HL-60/S4 treated with retinoic acid at 250 ng/mL for 4 days and 3 days (cell line): ENCODE data around the gene LTO1.
"Not testable (repeated sequence)": the region's sequence is repeated elsewhere in the genome, so short reads cannot be mapped to it uniquely, and the experiment has no call there.

Experiments used
- in situ Hi-C: fragments of 300-500 bp; cut with MboI; formaldehyde crosslinking; loops from 2 replicates; pipeline ENCODE4 v1.7.0; 2022; ENCODE audit warnings: low sequenced_read_pairs

Gene LTO1

GRCh38 chr11:69640260-69640994, 34.7 kb downstream of the LTO1 start:
- in situ Hi-C loops, result loop anchor here (10.0 to 25.0 kb wide), 2 partner anchors 203 to 346 kb away; partner anchors contain the start of gene MYEOV

GRCh38 chr11:69639831-69640230, 35.3 kb downstream of the LTO1 start:
- in situ Hi-C loops, result loop anchor here (10.0 to 25.0 kb wide), 2 partner anchors 203 to 345 kb away; partner anchors contain the start of gene MYEOV

DNA sequence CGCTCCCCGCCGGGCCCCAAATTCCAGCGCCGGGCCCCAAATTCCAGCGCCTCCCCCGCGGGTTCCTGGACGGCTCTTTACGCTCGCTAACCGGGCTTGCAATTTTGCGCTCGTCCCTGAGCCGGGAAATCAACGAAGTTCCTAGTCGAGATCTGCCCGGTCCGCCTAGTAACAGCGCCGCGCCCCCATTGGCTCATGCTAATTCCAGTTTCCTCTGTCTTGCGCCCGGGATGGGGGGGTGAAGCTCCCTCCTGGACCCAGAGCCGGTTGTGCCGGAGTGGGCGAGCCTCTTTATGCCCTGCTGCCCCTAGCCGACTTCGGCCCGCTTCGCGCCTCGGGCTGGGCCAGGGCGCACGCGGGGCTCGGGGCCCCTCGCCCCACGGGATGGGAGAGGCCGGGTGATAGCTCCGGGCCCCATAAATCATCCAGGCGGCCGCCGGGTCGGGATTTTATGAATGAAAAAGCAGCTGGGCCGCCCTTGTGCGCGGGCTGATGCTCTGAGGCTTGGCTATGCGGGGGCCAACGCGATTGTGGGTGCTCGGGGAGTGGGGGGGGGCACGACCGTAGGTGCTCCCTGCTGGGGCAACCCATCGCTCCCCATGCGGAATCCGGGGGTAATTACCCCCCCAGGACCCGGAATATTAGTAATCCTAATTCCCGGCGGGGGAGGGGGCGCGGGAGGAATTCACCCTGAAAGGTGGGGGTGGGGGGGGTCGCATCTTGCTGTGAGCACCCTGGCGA, 36.0 kb downstream of the LTO1 start:
- in situ Hi-C loops, result loop anchor here (25.0 kb wide), 1 partner anchor 202 kb away; no protein-coding TSS in a partner anchor

DNA sequence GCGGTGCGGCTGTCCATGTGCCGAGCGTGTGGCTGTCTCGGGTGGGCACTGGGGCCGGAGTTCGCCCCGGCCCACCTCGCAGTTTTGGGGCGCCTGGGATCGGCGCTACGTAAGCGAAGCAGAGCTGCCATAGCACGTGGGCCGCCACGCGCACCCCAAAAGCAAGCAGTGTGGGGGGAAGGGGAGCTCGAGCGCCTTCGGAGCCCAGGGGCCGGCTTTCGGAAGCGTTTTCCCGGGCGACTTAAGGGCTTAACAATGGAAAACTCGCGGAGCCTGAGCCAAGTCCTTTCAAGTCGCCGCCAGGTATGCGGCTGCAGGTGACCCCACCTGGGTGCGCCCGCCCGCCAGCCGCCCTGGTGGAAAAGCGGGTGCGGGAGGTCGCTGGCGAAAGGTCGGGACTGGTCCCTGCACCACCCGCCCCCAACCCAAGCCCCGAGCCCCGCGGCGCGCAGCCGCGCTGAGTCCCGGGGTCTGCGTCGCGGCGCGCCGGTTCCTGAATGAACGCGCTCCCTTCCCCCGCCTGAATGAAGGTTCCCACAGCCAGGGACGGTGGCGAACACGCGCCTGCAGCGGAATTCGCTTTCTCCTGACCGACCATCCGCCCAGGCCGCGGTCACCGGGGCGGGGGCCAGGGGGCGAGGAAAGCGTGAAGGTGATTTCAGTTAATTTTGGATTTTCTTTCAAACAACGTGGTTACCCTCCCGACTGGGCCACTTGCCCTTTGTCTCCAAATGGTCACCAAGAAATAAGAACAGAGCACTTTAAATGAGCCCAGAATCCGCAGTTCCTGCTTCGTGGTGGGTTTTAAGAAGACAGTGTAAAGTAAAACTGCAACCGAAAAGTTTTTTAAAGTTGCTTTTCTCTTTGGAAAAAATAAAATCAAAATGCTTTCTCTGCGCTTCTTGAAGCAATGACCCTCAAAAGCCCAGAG, 36.9 kb downstream of the LTO1 start:
- in situ Hi-C loops, result loop anchor here (25.0 kb wide), 1 partner anchor 201 kb away; no protein-coding TSS in a partner anchor

GRCh38 chr11:69637198-69637940, 37.8 kb downstream of the LTO1 start:
- in situ Hi-C loops, result loop anchor here (25.0 kb wide), 1 partner anchor 200 kb away; no protein-coding TSS in a partner anchor

- in situ Hi-C loops, result loop anchor here (25.0 kb wide), 1 partner anchor 199 kb away; no protein-coding TSS in a partner anchor
Measured at GRCh38 chr11:69636512-69637197, 38.5 kb downstream of the LTO1 start.

DNA sequence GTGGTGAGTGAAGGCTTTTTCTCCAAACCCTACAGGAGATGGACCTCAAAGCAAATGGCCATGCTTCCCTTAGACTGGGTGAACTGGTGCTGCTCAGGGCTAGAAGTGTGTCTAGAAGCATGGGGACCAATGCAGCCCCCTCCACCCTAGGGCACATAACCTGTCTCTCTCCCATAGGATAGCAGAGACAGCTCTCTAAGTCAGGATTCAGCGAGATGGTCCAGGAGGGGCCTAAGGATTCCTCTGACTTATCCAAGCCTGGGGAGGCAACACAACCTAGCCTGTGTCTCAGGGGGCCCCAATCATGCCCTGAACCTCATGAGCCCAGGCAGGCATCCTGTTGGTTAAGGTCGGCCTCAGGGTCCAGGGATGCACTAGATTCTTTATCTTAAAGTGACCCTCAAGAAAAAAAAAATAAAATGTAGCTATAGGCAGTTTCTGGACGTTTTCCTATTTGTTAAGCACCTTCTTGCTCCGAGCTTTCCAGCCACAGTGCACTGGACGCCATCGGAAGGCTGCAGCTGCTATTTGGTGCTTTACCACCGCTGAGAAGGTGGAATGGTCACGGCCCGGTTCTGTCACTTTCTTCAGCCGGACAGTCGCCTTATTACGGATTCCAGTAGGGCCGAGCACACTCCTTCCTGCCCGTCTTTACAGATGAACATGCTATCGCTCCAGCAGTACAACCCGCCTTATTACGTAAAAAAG, 39.2 kb downstream of the LTO1 start:
- in situ Hi-C loops, result loop anchor here (25.0 kb wide), 1 partner anchor 199 kb away; no protein-coding TSS in a partner anchor

GRCh38 chr11:69635195-69635594, 40.0 kb downstream of the LTO1 start:
- in situ Hi-C loops, result loop anchor here (25.0 kb wide), 1 partner anchor 198 kb away; no protein-coding TSS in a partner anchor

- in situ Hi-C loops, result loop anchor here (25.0 kb wide), 1 partner anchor 197 kb away; no protein-coding TSS in a partner anchor
Measured at GRCh38 chr11:69634590-69634989, 40.6 kb downstream of the LTO1 start.

GRCh38 chr11:69634069-69634468, 41.1 kb downstream of the LTO1 start:
- in situ Hi-C loops, result loop anchor here (25.0 kb wide), 1 partner anchor 197 kb away; no protein-coding TSS in a partner anchor

- in situ Hi-C loops, result loop anchor here (25.0 kb wide), 1 partner anchor 196 kb away; no protein-coding TSS in a partner anchor
Measured at GRCh38 chr11:69632900-69633299, 42.3 kb downstream of the LTO1 start.

DNA sequence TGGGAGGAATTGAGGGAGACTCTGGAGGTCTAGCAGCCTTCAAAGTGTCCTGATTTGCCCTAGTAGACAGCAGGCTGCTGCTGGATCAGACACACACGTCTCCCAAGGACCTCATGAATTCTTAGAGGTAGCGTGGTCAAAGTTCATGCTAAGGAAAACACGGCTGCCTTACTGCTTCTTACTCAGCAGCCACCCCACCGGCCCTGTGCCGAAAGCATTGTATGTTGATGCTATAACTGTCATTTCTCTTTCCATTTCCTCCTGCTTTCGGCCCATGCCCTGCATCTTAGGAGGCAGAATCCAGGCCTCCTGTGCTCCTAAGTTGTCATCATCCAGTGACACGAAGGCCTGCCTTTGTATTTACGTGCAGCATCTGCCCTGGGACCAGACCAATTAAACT, 44.7 kb downstream of the LTO1 start:
- in situ Hi-C loops, result loop anchor here (25.0 kb wide), 1 partner anchor 193 kb away; no protein-coding TSS in a partner anchor

DNA sequence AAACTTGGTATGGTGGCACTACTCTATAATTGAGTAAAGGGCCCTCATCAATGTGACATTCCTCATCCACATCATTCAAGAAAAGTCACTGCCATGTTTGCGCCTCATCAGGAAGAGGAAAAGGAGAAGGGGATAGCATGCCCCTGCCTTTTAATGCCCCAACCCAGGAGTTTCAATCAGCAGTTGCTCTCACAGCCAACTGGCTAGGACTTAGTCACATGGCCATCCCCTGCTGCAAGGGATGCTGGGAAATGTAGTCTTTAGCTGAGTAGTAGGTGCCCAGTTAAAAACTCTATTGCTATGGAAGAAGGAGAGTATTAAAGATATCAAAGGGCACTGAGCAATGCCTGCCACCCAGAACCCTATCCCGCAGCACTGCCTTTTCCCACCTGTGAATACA, 45.1 kb downstream of the LTO1 start:
- in situ Hi-C loops, result loop anchor here (25.0 kb wide), 1 partner anchor 193 kb away; no protein-coding TSS in a partner anchor

- in situ Hi-C loops, result loop anchor here (25.0 kb wide), 1 partner anchor 190 kb away; no protein-coding TSS in a partner anchor
Measured at GRCh38 chr11:69627551-69627950, 47.6 kb downstream of the LTO1 start.

GRCh38 chr11:69625476-69625875, 49.7 kb downstream of the LTO1 start:
- in situ Hi-C loops, result loop anchor here (25.0 kb wide), 1 partner anchor 188 kb away; no protein-coding TSS in a partner anchor

GRCh38 chr11:69624293-69624692, 50.9 kb downstream of the LTO1 start:
- in situ Hi-C loops, result no loop called here

DNA sequence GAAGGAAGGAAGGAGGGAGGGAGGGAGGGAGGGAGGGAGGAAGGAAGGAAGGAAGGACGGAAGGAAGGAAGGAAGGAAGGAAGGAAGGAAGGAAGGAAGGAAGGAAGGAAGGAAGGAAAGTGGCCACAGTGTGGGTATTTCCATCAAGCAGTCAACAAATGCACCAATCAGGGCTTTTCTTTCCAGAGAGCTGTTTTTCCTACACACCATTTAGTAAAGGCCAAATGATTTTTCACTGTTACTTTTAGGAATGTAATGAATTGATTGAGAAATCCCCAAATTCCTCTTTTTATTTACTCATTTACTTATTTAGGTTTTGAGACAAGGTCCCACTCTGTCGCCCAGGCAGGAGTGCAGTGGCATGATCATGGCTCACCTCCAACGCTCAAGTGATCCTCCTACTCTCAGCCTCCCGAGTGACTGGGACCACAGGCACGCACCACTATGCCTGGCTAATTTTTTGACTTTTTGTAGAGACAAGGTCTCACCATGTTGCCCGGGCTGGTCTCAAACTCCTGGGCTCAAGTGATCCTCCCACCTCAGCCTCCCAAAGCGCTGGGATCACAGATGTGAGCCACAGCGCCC, 53.0 kb downstream of the LTO1 start:
- in situ Hi-C loops, result not testable (repeated sequence)
